Stimulated activated CD4-positive, alpha-beta T cell treated with anti-CD3 and anti-CD28 coated beads, Interleukin-12 subunit alpha, Interleukin-12 subunit beta, amount 100 ng/mL, for 4 hours (primary cell): Measurements from ENCODE around the gene GPR21.

ENCODE experiments used
- DNase-seq: peaks from one replicate; pipeline ENCODE4 v3.0.0-alpha.2; 2020

GPR21 gene, protein sequence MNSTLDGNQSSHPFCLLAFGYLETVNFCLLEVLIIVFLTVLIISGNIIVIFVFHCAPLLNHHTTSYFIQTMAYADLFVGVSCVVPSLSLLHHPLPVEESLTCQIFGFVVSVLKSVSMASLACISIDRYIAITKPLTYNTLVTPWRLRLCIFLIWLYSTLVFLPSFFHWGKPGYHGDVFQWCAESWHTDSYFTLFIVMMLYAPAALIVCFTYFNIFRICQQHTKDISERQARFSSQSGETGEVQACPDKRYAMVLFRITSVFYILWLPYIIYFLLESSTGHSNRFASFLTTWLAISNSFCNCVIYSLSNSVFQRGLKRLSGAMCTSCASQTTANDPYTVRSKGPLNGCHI

GRCh38 chr9:123033352-123033751 is at the start of gene GPR21:
Gene GPR21 (plus strand): TSS chr9:123033667. CDS start chr9:123034567, 900 bp downstream.
- DNase-seq: no peak

DNA sequence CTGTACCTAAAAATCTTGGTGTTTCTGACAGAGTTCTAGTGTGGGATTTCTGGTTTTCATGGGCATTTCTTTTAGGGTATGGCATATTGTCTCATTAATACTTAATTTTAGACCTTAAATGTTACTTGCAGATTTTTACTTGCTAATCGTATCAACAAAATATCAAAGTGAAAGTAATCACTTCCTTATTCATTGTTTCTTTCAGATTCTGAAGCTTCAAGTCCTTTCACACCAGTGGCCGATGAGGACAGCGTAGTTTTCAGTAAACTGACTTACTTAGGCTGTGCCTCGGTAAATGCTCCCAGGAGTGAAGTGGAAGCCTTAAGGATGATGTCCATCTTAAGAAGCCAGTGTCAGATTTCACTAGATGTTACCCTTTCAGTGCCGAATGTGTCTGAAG is 47.5 kb upstream of the GPR21 start:
- DNase-seq: no peak

DNA sequence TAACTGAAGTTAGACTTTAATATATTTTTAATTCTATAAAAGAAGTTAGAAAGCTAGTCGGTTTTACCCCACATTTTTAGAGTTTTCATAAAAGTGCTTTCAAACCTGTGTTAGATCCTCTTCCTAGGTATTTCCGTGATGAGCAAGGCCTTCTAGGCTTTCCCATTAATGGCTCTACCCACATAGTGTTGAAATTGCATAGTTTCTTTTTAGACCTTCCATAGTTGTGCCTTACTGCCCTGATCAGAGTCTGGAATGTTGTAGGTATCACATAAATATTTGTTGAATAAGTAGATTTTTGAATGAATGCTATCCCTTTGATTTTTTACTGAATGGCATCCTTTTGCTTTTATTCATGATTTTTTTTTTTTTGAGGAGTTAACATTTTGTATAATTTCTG is 45.3 kb upstream of the GPR21 start:
- DNase-seq: no peak

- no peak for DNase-seq
Measured at GRCh38 chr9:122988920-122989621, 44.4 kb upstream of the GPR21 start.

GRCh38 chr9:122991370-122991830 is 42.1 kb upstream of the GPR21 start:
- peak; percentile 20 for DNase-seq

DNA sequence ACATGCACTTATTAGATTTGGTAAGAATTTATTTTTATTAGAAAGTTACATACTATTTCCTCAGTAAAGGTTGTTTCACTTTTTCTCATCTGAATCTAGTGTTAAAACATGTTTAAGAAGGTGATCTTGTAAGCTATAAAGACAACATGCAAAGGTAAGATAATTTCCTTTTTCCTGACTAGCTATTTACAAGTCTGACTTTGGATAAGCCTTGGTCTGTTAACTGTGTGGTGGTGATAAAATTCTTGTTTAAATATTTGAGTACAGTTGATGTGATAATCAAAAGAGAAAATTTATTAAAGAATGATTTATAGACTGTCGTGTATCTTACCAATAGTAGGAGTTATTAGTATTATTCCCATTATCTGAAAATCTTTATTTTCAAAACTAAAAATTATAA is 36.9 kb upstream of the GPR21 start:
- DNase-seq: no peak

- DNase-seq: no peak
Measured at GRCh38 chr9:122998448-122998847, 35.0 kb upstream of the GPR21 start.

GRCh38 chr9:123000371-123001068 is 32.9 kb upstream of the GPR21 start:
- no peak for DNase-seq

GRCh38 chr9:123002754-123003153 is 30.7 kb upstream of the GPR21 start:
- no peak for DNase-seq

- DNase-seq: no peak
Measured at GRCh38 chr9:123003466-123003865, 30.0 kb upstream of the GPR21 start.

- no peak for DNase-seq
Measured at GRCh38 chr9:123005964-123006363, 27.5 kb upstream of the GPR21 start.

DNA sequence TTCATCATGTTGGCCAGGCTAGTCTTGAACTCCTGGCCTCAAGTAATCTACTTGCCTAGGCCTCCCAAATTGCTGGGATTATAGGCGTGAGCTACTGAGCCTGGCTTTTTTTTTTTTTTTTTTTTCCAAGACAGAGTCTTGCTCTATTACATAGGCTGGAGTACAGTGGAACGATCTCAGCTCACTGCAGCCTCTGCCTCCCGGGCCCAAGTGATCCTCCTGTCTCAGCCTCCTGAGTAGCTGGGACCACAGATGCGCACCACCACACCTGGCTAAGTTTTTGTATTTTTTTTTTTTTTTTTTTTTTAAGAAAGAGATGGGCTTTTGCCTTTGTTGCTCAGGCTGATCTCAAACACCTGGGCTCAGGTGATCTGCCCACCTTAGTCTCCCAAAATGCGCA is 26.2 kb upstream of the GPR21 start:
- DNase-seq: no peak

DNA sequence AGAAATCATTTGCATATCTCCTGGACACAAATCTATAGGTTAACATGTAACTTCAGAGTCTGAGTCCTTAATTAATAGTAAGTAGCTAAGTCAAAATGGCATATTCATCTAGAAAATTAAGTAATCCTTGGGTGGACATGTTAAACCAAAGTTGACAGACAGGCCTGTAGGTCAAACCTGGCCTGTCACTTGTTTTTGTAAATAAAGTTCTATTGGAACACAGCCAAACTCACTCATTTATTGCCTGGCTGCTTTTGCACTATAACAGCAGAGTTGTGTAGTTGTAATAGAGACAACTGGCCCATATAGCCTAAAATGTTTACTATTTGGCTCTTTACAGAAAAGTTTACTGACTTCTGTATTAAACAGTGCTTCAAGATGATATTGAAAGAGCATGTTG is 24.6 kb upstream of the GPR21 start:
- DNase-seq: no peak

GRCh38 chr9:123011380-123011779 is 22.1 kb upstream of the GPR21 start:
- no peak for DNase-seq

DNA sequence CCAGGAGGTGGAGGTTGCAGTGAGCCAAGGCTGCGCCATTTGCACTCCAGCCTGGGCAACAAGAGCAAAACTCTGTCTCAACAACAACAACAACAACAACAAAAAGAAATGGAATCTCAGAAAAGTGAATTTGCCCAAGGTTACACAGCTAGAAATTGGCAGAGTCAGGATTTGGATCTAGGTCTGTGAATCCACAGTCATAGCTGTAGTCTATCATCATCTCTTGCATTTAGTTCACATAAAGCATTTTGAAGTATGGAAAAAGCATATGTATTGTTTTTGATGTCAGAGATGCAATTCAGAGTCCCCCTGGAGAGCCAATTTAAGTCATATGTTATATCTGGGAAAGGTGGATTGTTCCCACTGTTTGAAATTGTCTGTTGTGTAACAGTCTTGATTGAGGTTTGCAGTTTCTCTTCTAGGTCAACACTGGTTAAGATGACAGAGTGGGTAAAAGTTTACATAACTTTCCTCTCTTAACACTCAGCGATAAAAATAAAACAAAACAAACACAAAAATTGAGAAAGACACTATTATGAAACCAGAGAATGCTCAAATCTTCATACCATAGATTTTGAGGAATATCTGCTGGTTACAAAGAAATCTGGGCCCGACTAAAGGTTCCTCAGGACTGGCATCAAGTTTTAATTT is 21.5 kb upstream of the GPR21 start:
- no peak for DNase-seq

DNA sequence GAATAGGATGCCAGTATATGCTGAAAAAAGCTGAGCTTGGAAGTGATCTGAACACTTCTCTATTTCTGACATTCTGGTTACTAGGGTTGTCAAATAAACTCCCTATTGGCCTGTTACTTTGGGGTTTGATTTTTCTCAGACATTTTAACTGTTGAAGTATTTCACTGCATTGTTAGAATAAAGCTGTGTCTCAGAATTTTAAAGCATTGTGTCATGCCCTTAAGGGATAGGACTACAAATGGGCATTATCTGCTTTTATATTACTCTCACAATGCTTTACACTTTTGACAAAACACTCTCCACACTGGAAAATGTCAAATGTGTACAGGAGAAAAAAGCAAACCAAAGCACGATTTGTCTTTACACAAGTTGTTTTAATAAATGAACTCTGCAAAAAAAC is 16.8 kb upstream of the GPR21 start:
- DNase-seq: no peak

GRCh38 chr9:123020796-123021195 is 12.7 kb upstream of the GPR21 start:
- DNase-seq: no peak

DNA sequence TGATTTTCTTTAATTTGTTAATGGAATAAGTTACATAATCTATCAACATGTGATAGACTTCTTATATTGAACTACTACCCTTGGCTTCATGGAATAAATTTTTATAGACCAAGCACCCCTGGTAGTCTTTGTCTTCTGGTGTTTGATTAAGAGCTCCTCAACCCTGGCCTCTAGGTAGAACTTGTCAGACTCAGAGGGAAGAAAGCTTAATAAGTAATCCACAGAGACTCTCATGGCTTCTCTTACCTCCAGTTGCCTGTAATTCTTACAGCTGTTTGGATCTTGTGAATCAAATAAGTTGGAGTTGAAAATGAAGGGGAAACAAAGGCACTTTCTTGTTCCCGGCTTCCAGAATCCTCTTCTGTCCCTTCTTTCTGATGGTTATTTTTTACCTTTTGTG is 7.0 kb upstream of the GPR21 start:
- no peak for DNase-seq

- no peak for DNase-seq
Measured at GRCh38 chr9:123027517-123027916, 6.0 kb upstream of the GPR21 start.

DNA sequence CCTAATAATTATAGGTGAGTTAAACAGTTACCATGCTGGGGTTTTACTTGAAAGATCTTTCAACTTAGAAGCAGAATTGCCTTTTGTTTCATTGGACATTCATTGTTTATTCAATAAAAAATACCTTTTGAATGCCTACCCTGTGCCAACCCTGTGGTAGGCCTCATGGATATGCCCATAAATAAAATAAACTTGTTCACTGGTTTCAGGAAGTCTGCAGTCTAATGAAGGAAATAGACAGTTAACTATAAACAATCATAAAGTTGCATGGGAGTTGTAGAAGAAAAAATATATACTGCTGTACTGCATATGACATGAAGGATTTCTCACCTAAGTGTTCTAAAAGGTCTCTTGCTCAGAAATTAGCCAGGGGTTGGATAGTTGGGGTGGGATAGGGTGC is 5.3 kb upstream of the GPR21 start:
- DNase-seq: no peak

DNA sequence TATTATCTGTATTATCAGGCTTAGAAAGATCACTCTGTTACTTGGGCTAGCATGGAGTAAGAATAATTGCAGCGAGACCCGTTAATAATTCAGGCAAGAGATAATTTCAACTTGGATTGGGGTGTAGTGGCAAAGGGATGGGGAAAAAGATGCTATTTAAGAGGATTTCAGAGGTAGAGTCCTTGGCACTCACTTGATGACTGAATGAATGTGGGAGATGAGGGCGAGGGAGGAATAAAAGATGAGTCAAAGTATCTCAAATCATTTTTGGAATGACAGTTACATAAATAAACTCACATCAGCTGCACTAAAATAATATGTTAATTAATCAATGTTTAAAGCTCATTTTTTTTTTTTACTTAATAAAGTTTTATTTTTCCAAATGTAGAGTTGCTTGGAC is 4.5 kb upstream of the GPR21 start:
- no peak for DNase-seq

GRCh38 chr9:123031963-123032362 is 1.5 kb upstream of the GPR21 start:
- DNase-seq: no peak

DNA sequence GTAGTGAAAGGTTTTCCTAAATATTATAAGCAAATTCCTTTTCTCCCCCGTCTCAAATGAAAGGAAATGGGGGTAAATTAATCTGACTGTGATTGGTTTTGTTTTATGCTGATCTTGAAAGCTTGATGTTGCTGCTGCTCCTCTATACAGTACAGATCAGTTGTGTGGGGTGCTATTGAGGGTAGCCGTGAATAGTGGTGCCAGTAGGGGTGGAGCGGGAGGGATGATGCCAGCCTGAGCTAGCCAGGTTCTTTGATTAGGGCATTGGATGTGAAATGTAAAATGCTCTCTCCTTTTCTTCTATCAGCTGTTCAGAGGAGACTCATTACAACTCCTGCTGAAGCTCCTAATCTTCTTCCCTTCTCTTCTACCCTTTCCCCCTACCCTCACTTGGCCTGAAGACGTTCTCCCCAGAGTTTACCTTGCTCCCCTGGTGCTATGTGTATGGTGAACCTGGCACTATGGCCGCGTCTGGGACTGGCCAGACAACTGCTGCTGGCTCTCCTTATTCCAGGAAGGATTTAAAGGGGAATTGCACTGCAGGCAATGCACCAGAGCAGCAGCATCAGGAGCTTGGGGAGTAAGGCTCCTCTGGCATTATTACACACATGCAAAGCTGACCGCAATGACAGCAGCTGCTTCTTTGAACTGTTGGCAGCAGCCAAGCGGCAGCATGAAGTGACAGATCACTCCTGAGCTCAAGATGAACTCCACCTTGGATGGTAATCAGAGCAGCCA is 566 bp downstream of the GPR21 start:
- no peak for DNase-seq
